DOHH2 (cell line): ENCODE measurements around the gene TNRC18.

Experiments used
- H3F3A ChIP-seq: fragments of 200-600 bp; sonication (generic), shearing (Covaris generic); 2 replicates; pipeline ENCODE4 v1.6.0; 2016; ENCODE audit warnings: antibody characterized with exemption, mild to moderate bottlenecking; ENCODE audit not compliant: control insufficient read depth, insufficient read depth
- H3K27ac ChIP-seq: fragments of 200-600 bp; sonication (generic); 2 replicates; pipeline ENCODE4 v1.5.1; 2014; ENCODE audit warnings: low read depth, mild to moderate bottlenecking, low read length, moderate library complexity
- H3K27me3 ChIP-seq: fragments of 200-600 bp; sonication (generic); 2 replicates; pipeline ENCODE4 v1.6.1; 2014; ENCODE audit warnings: mild to moderate bottlenecking, low read length, mixed read lengths; ENCODE audit not compliant: control insufficient read depth
- H3K36me3 ChIP-seq: fragments of 200-600 bp; sonication (generic); 2 replicates; pipeline ENCODE4 v1.6.1; 2014; ENCODE audit warnings: mild to moderate bottlenecking, low read length, moderate library complexity, mixed read lengths; ENCODE audit not compliant: control insufficient read depth
- H3K4me1 ChIP-seq: fragments of 200-600 bp; sonication (generic); 2 replicates; pipeline ENCODE4 v1.6.1; 2014; ENCODE audit warnings: mild to moderate bottlenecking, low read length, mixed read lengths; ENCODE audit not compliant: control insufficient read depth
- H3K4me2 ChIP-seq: fragments of 200-600 bp; sonication (generic); 2 replicates; pipeline ENCODE4 v1.6.0; 2014; ENCODE audit warnings: mild to moderate bottlenecking, low read length, moderate library complexity
- H3K4me3 ChIP-seq: fragments of 200-600 bp; sonication (generic); 2 replicates; pipeline ENCODE4 v1.5.1; 2014; ENCODE audit warnings: mild to moderate bottlenecking, low read length, mixed read lengths
- H3K79me2 ChIP-seq: fragments of 200-600 bp; sonication (generic); 2 replicates; pipeline ENCODE4 v1.6.1; 2014; ENCODE audit warnings: mild to moderate bottlenecking, low read length, mixed read lengths; ENCODE audit not compliant: control insufficient read depth
- H3K9me2 ChIP-seq: fragments of 200-600 bp; sonication (generic); replicated peaks from 2 replicates; pipeline ENCODE4 v1.6.1; 2014; ENCODE audit warnings: mild to moderate bottlenecking, low read length, mixed read lengths; ENCODE audit not compliant: control insufficient read depth
- H3K9me3 ChIP-seq: fragments of 200-600 bp; sonication (generic); 2 replicates; pipeline ENCODE4 v1.6.1; 2014; ENCODE audit warnings: antibody characterized with exemption, low read length, mixed read lengths; ENCODE audit not compliant: control insufficient read depth, insufficient read depth
- H4K20me1 ChIP-seq: fragments of 200-600 bp; sonication (generic); 2 replicates; pipeline ENCODE4 v1.6.0; 2014; ENCODE audit warnings: low read depth, mild to moderate bottlenecking, antibody characterized with exemption, low read length, moderate library complexity; ENCODE audit not compliant: control insufficient read depth, insufficient read depth
- EZH2phosphoT487 ChIP-seq: fragments of 200-600 bp; sonication (generic); IDR thresholded peaks from 2 replicates; pipeline ENCODE4 v1.6.1; 2017; ENCODE audit warnings: borderline replicate concordance, mild to moderate bottlenecking, antibody characterized with exemption, low read length, moderate library complexity, mixed read lengths
- TF ChIP-seq, protein P1 (sequence below): fragments of 200-600 bp; sonication (generic); IDR thresholded peaks from one replicate; pipeline ENCODE4 v1.5.1; 2014; ENCODE audit warnings: antibody characterized with exemption, mild to moderate bottlenecking, low read depth, low read length; ENCODE audit not compliant: poor library complexity, severe bottlenecking

TNRC18 gene

GRCh38 chr7:5303591-5304505, 119.8 kb downstream of the TNRC18 start:
- H3K4me2 ChIP-seq = no peak overlapping the region
- no peaks in the 10 kb centered on the region for H3F3A ChIP-seq
- no peaks in the 10 kb centered on the region for H3K79me2 ChIP-seq
- H3K36me3 ChIP-seq = no peaks in the 10 kb centered on the region; the same call in 1 of the 2 replicates
- H3K4me1 ChIP-seq = no peaks in the 10 kb centered on the region
- no peak overlapping the region for H3K27ac ChIP-seq
- H4K20me1 ChIP-seq = no peaks in the 10 kb centered on the region
- no peak for TF ChIP-seq EZH2phosphoT487
- no peaks in the 10 kb centered on the region for H3K9me2 ChIP-seq
- no peak overlapping the region for H3K4me3 ChIP-seq
- H3K27me3 ChIP-seq = no peaks in the 10 kb centered on the region
- no peaks in the 10 kb centered on the region for H3K9me3 ChIP-seq

DNA sequence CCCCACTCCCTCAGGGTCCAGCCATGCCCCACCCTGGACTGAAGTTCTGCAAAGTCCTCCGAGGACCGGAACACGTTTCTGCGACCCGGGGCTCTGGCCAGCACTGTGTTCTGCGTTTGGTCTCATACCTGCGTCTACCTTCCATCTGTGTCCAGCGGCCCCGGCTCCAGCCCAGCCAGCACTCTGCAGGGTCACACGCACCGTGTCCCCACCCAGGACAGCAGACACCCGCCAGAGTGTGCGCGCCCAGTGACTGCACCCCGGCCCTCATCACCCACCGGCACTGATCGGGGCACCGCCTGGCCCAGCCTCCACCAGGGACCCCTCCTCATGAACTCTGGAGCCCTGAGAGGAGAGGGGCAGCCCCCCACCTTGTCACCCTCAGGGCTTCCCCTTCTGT, 120.6 kb downstream of the TNRC18 start:
- no peaks in the 10 kb centered on the region for H3K9me3 ChIP-seq
- H3K36me3 ChIP-seq = no peaks in the 10 kb centered on the region; the same call in 1 of the 2 replicates
- H3K79me2 ChIP-seq = no peaks in the 10 kb centered on the region
- no peak for TF ChIP-seq EZH2phosphoT487
- TF ChIP-seq, protein P1, sequence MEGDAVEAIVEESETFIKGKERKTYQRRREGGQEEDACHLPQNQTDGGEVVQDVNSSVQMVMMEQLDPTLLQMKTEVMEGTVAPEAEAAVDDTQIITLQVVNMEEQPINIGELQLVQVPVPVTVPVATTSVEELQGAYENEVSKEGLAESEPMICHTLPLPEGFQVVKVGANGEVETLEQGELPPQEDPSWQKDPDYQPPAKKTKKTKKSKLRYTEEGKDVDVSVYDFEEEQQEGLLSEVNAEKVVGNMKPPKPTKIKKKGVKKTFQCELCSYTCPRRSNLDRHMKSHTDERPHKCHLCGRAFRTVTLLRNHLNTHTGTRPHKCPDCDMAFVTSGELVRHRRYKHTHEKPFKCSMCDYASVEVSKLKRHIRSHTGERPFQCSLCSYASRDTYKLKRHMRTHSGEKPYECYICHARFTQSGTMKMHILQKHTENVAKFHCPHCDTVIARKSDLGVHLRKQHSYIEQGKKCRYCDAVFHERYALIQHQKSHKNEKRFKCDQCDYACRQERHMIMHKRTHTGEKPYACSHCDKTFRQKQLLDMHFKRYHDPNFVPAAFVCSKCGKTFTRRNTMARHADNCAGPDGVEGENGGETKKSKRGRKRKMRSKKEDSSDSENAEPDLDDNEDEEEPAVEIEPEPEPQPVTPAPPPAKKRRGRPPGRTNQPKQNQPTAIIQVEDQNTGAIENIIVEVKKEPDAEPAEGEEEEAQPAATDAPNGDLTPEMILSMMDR = no peak
- peaks cover 1% of the 10 kb centered on the region for H3K4me1 ChIP-seq
- H3K4me3 ChIP-seq = no peak overlapping the region
- no peaks in the 10 kb centered on the region for H3F3A ChIP-seq
- no peaks in the 10 kb centered on the region for H3K27me3 ChIP-seq
- H3K9me2 ChIP-seq = no peaks in the 10 kb centered on the region
- no peak overlapping the region for H3K4me2 ChIP-seq
- H3K27ac ChIP-seq = no peak overlapping the region
- no peaks in the 10 kb centered on the region for H4K20me1 ChIP-seq

DNA sequence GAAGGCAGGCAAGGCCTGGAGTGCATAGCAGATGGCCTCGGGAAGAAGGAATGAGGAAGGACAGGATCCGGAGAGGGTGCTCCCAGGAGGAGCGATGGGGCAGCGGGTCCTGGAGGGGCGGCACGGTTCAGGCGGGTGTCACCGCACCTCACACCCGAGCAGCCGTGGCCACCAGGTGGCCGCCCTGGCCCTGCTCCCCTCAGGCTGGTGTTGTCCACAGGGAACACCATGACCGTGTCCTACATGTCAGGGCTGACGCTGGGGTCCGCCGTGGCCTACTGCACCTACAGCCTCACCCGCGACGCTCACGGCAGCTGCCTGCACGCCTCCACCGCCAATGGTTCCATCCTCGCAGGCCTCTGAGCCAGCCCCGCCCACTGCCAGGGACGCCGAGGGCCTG, 121.1 kb downstream of the TNRC18 start:
- Histone ChIP-seq H3K4me1 (peaks cover 6% of the 10 kb centered on the region), H4K20me1 (no peaks in the 10 kb centered on the region), H3K4me3 (no peak overlapping the region), H3F3A (no peaks in the 10 kb centered on the region), H3K9me3 (no peaks in the 10 kb centered on the region), H3K36me3 (no peaks in the 10 kb centered on the region; the same call in 1 of the 2 replicates), H3K27me3 (no peaks in the 10 kb centered on the region), H3K79me2 (no peaks in the 10 kb centered on the region), H3K9me2 (no peaks in the 10 kb centered on the region), H3K4me2 (no peak overlapping the region), H3K27ac (no peak overlapping the region)
- TF ChIP-seq EZH2phosphoT487 = no peak
- TF ChIP-seq, protein P1 = no peak

GRCh38 chr7:5300366-5300765, 123.3 kb downstream of the TNRC18 start:
- no peak overlapping the region for H3K4me3 ChIP-seq

More at GRCh38 chr7:5300366-5300765, 123.3 kb downstream of the TNRC18 start:
- Histone ChIP-seq H3F3A (no peaks in the 10 kb centered on the region), H3K9me2 (no peaks in the 10 kb centered on the region), H3K79me2 (no peaks in the 10 kb centered on the region), H3K27me3 (peaks cover 5% of the 10 kb centered on the region), H3K9me3 (no peaks in the 10 kb centered on the region), H3K27ac (no peak overlapping the region), H3K4me2 (no peak overlapping the region), H4K20me1 (no peaks in the 10 kb centered on the region), H3K36me3 (no peaks in the 10 kb centered on the region), H3K4me1 (peaks cover 15% of the 10 kb centered on the region)
- no peak for TF ChIP-seq EZH2phosphoT487
- TF ChIP-seq, protein P1 = no peak
